GM19240 (cell line): ENCODE data around the gene PSMC4.
A peak's percentile ranks its signal among the peaks of the same experiment; 100 is the strongest.

Experiments
- DNase-seq: peaks from one replicate; pipeline ENCODE4 v3.0.0; 2011; ENCODE audit warnings: low spot score; ENCODE audit not compliant: insufficient read length

The PSMC4 gene

DNA sequence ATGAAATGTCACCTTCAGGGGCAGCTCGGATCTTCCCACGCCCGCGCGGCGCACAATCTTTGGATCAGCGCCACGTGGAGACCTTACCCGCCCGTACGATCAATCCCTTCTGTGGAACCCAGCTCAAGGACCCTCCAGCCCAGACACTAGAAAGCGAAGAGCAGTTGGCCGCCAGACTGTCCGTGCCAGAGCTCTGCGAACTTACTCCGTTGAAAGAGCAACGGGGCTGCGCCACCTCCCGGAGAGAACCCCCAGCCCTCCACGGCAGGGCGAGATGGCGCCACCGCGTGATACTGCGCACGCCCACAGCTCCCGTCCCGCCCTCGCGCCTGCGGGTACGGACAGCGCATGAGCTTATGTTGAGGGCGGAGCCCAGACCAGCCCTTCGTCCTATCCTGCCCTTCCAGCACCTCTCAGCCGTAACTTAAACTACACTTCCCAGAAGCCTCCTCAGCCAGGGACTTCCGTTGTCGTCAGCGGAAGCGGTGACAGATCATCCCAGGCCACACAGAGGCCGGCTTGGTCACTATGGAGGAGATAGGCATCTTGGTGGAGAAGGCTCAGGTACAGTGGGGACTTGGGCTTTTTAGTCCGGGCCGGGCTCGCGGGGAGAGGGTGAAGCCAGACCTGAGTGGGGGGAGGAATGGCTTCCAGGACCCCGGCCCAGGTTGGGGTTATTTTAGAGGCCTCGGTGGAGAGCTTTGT lies at the start of gene PSMC4:
TSS of gene PSMC4 (plus strand) at position 491 of the 705 bp plus-strand sequence. CDS start at position 529, 38 bp downstream.
- DNase-seq: peak; percentile 94

DNA sequence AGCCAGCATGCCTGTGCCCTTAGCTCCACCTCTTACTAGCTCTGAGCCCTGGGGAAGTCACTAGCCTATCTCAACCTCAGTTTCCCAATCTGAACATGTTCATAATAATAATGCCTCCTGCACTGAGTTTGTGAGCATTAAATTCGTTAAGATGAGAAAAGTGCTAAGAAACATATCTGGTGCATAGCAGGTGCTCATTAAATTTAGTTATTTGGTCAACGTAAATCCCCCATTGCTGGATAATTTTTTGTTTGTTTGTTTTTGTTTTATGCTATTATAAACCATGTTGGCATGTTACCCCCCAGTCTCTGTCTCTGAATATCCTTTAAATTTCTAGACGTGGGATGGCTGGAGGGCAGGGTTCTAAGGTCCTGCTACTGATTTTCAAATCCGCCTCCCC lies 47.1 kb upstream of the PSMC4 start:
- no peak for DNase-seq

DNA sequence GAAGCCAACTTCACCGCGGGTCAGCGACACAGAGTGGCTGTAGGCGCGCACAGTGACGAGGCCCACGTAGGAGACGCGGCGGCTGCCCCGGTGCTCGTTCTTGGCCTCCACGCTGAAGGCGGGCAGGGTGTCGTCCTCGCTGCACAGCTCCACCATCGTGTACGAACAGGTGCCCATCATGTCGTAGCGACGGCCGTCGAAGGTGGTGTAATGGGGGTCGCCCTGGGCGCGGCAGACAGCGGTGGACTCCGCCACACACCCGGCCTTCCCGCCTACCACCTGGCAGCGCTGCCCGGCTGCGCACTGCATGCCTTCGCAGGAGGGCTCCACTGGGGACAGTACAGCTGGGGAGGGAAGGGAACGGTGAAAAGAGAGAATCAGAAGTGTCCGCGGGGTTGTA lies 46.6 kb upstream of the PSMC4 start:
- DNase-seq: no peak

DNA sequence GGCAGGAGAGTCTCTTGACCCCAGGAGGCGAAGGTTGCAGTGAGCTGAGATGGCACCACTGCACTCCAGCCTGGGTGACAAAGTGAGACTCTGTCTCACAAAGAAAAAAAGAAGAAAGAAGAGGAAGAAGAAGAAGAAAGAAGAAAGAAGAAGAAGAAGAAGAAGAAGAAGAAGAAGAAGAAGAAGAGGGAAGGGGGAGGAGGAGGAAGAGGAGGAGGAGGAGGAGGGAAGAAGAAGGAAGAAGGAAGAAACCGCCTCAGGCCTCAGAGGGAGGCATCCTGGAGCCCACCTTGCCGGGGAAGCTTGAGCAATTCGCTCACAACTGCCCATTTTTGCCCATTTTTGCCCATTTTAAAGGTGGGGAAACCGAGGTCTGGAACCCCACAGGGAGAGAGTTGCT lies 46.0 kb upstream of the PSMC4 start:
- DNase-seq: no peak

DNA sequence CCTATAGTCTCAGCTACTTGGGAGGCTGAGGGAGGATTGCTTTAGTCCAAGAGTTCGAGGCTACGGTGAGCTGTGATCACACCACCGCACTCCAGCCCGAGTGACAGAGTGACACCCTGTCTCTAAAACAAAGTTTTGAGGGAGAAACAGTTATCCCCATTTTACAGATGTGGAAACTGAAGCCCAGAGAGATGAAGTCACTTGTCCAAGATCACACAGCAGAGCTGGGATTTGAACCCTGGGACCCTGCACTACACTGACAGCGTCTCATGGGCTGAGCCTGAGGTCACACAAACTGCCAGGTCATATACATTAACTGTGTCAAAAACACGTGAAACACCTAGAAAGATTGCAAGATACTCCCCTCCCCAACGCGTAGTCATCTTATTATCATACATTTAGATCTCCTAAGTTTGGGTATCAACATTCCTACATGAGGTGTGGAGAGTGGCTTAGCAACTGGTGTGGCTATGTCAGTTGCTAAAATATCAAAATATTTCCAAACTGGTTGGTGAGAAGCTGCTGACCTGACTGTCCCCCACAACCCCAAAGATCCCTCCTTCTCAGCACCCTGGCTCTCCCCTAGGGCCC lies 44.7 kb upstream of the PSMC4 start:
- no peak for DNase-seq

DNA sequence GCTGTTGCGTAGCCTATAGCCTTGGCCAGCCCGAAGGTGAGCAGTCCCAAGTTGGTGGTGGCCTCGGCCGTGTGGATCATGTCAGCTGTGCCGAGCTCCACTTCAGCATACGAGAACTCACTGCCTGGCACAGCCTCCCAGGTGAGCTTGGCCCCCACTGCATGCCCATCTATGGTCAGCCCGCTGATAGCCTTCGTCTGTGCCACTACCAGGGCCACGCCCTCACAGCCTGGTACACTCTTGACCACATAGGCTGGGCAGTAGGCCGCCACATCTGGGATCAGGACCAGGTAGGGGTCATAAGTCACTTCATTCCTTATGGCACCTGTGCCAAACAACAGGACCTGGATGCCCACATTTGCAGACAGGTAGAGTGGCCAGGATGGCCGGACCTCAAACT lies 43.9 kb upstream of the PSMC4 start:
- no peak for DNase-seq

DNA sequence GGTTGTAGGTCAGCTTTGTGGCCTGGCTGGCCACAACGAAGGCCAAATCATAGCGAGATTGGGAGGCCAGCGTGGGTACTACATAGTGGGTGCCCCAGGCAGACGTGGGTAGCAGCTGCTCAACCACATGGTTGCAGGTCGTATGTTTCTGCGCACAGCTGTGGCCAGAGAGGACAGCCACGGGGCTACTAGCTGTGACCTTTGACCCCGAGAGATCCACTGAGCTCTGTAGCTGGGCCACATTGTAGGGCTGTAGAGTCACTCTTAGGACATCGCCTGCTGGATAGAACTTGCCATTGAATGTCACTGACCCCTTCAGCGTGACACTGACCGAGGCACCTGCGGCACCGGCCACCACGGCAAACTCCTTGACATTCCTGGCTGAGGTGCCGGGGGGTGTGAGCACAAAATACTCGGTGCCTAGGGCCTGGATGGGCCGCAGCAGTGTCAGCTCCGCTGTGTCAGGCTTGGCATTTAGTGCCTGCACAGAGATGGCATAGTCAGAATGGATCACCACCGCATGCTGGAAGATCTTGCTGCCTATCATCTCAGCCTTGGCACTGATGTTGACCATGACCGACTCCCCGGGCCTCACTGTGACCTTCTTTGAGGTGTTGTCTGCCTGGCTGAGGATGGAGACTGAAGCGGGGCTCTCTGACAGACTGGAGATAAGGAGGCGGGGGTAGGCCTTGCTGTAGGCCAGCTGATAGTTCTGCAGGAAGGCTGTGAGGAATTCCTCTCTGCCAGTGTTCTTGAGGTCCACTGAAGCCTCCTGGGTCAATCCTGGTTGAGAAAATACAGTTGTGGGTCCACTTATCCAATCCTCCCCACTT lies 43.2 kb upstream of the PSMC4 start:
- no peak for DNase-seq

DNA sequence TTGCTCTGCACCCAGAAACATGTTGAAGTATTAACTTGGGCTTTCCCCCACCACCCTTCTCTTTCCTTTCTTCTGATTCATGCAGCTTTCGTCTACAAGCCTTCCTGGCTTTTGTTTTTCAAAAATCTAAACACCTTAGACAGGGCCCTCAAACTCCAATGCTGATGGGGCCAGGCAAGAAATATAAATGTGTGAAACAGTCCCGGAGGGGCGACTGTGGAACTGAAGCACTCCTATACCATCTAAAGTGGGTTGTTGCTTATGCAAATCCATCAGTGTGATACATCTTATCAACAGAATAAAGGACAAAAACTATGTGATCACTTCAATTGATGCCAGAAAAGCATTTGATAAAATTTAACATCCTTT lies 42.6 kb upstream of the PSMC4 start:
- DNase-seq: no peak

DNA sequence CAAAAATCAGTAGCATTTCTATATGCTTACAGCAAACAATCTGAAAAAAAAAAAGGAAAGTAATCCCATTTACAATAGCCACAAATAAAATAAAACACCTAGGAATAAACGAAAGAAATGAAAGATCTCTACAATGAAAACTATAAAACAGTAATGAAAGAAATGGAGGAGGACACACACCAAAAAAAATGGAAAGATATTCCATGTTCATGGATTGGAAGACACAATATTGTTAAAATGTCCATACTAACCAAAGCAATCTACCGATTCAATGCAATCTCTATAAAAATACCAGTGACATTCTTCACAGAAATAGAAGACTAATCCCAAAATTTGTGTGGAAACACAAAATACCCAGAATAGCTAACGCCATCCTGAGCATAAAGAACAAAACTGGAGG lies 41.2 kb upstream of the PSMC4 start:
- DNase-seq: no peak

DNA sequence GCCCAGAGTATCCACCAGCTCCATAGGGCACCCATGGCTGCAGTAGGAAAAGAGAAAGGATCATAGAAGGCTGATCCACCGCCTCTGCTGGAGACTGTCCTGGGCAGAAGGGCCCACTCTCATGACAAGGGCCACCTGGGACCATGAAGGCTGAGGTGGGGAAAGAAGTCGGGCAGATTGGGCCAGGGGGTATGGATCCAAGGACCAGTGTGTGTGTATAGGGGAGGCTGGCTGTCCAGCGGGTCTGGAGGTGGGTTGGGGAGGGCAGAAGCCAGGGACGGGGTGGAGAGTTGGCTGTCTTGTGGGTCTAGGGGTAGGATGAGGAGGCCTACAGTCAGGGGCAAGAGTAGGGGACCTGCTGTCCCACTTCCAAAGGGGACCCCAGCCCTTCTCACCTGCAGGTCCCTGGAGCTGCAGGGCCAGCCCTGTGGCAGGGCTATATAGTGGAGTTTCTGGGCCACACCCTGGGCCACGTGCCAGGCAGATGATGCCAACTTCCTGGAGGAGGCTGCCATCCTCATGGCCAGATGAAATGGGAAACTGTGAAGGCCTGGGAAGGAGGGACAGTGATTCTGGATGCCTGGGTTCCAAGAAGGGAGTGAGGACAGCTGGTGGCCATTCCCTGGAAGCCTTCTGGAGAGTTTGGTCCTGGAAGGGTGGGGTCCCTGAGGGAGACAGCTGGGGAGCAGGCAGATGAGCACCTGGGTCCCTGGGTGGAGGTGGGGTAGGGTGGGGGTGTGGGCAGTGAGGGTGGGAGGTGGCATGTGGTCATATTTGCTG lies 36.2 kb upstream of the PSMC4 start, which contains the start of gene FCGBP:
TSS of gene FCGBP (minus strand) at position 51 of the 780 bp plus-strand sequence.
- no peak for DNase-seq

DNA sequence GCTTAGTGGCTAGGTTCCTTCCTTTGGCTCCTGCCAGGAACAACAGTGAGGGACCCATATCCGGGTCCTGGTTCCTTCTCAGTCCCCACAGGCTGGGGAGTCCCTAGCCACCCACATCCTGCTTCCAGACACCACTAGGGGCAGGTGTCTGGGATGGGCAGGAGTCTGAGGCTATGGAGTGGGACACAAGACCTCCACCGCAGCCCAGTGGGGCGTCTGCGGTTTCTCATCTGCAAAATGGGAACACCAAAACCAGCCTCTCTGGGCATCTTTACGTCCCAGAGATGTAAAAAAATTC lies 35.7 kb upstream of the PSMC4 start:
- DNase-seq: no peak

DNA sequence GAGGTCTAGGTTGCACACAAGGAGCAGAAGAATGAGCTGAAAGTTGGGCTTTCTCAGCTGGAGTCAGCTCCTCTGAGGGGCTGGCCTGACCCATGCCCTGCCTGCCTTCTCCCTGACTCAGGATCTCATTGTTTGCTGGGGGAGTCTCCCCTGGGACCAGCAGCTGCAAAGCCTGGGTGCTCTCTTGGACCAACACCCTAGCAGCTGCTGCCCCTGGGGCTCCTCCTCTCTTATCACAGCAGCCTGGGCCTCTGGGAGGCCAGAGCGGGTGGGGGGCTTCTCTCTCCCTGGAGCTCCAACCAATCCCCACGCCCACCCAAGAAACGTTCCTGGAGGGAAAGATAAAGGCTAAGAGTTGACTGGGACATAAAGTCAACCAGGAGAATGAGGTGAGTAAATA lies 34.9 kb upstream of the PSMC4 start:
- DNase-seq: no peak

DNA sequence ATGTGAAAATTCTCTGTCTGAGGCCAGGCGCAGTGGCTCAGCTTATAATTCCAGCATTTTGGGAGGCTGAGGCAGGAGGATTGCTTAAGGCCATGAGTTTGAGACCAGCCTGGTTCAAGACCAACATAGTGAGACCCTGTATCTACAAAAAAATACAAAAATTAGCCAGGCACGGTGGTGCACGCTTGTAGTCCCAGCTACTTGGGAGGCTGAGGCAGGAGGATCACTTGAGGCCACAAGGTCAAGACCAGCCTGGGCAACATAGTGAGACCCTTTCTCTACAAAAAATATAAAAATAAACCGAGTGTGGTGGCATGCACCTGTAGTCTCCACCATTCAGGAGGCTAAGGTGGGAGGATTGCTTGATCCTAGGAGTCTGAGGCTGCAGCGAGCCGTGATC lies 34.3 kb upstream of the PSMC4 start:
- DNase-seq: no peak

DNA sequence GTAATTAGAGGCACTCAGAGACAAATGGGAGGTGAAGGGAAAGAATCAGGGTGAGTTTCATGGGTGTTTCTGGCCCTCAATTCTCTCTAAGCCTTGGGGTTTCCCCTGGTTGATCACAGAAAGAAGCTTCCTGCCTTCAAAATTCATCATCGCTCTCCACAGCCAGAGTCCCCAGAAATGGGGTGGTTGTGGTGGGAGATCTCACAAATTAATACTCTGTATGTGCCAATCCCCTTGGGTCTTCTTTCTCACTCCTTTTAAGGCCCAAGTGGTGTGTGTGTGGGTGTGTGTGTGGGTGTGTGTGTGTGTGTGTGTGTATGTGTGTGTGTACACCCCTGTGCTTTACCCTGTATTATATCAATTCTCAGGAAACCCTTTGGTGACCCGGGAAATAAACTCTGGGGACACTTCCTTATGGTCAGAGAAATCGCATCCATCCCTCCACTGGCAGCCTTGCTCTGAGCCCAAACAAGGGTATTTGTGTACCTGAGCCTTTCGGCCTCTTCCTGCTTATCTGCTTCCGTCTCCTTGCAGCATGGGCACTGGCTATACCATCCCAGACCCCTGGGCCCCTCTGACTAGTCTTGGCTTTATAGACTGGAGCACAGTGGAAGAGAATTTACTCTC lies 33.8 kb upstream of the PSMC4 start:
- no peak for DNase-seq

DNA sequence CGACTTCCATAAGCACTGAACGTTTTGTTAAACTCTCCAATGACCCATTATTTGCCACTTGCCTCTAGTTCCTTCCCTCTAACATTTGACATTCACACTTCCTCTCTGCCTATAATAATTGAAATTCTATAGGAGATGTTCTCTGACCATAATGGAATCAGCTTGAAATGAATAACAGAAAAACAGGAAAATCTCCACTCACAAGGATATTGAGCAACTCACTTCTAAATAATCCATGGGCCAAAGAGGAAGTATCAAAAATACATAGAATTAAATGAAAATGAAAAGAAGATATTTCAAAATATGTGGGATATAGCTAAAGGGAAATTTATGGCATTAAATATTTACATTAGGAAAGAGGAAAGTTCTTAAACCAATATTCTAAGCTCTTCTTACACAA lies 33.2 kb upstream of the PSMC4 start:
- DNase-seq: no peak

DNA sequence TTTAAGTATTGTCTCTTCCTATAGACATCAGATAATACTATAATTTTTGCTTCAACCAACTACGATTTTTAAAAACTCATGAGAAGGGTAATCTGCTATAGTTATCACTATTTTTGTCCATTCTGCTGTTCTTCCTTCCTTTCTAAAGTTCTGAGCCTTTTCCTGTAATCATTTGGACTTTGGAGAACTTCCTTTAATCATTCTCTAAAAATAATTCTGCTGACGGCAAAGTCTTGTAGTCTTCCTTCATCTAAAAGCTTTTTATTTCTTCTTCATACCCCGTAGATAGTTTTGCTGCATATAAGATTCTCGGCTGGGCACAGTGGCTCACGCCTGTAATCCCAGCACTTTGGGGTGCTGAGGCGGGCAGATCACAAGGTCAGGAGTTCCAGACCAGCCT lies 31.4 kb upstream of the PSMC4 start:
- no peak for DNase-seq

DNA sequence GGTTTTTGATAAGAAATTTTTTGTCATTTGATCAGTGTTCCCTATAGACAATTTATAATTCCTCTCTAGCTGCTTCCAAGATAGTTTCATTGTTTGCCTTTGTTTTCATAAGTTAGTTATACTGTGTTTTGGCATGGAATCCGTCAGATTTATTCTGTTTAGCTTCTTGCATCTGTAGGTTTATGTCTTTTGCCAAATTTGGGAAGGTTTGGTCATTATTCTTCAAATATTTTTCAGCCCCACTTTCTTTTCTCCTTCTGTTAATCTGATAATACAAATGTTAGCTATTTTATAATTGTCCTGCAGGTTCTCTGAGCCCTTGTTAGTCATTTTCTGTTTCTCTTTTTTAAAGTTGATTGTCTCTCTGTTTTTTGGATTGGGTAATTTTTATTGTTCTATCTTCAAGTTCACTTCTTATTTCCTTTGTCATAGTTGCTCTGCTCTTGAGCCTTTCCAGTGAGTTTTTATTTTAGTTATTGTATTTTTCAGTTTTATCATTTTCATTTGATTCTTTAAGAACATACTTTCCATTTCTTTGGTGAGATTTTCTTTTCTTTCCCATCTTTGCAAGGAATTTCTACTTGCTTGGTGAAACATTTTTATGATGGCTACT lies 30.6 kb upstream of the PSMC4 start:
- DNase-seq: no peak

DNA sequence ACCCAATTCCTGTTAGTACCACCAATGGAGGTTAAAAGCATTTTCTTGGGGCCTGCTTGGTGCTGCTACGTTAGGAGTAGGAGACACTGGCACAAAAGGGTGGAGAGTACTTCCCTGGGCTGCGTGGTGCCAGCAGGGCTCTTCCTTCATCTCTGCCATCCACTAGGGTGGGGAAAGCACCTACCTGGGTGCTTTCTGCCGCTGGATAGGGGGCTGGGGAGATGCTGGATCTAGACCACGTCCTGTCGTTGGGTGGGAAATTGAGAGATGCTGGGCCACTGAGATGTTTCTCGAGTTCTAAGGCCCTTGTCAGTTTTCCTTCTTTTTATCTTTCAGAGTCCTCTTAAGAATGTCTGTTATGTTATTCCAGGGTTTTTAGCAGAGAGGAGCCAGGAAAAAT lies 29.8 kb upstream of the PSMC4 start:
- no peak for DNase-seq

DNA sequence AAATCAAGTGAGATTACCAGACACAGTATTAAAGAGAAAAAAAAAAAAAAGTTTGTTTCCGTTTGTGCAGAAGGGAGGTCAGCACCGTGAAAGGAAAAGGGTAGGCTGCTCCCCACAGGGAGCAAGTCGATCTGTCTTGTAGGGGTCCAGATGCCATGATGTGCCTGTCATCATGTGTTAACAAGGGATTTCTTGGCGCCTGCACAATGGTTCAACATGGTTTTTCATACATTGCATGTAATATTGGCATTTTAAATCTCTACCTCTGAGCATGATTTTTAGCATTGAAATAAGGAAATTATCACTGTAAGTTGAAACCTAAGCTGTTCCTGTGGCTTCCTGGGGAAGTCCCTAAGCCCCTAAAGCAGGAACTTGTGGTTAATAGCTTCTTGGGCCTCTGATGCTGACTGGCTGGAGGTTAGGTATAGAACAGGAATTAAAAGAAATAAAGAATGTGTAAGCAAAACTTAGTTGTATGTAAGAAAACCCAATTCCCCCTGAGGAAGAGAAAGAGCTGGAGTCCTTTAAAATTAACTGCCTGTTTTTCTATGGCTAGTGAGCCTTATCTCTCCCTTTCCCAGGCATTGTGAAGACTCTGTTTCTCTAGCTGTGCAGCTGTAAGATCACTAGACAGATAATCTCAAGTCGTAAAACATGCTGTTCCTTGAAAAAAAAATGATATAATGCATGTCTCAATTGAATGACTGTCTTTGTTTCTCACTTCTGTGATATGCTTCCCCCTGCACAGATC lies 29.2 kb upstream of the PSMC4 start:
- peak; percentile 38 for DNase-seq

DNA sequence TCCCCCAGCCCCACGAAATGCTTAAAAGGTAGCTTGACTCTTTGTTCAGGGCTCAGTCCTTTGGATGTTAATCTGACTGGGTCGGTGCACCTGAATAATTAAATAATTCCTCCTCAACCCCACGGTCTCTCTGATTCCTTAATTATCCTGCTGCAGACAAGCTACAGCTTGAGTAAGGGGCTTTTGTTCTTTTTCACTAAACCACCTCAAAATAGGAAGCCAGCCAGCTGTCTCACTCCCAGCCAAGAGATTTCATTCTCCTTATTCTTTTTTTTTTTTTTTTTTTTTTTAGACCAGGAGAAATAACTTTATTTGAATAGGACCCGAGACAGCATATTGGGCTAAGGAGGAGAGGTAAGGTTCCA lies 28.6 kb upstream of the PSMC4 start:
- DNase-seq: no peak
